Measurements from ENCODE around the gene ING4. TPM values are rescaled to one million over a fixed set of nuclear protein-coding genes. Genes with fewer than 3 reads are reported as not detected.

Gene ING4
- total RNA-seq, 1 experiment from 2014 or later: 23.0 TPM

- Mint-ChIP-seq H3K27me3 (ENCODE audit: low read depth) (no peaks in the 10 kb centered on the region), H3K4me1 (peaks cover 37% of the 10 kb centered on the region), H3K4me3 (peak overlapping the region; percentile 66), H3K36me3 (no peaks in the 10 kb centered on the region), H3K9me3 (no peaks in the 10 kb centered on the region), H3K27ac (peak overlapping the region; percentile 93)
- no peak for TF ChIP-seq PREB (CRISPR knock-in tag; IDR thresholded peaks at IDR 0.05; ENCODE audit: borderline replicate concordance)
- TF ChIP-seq, protein P1, sequence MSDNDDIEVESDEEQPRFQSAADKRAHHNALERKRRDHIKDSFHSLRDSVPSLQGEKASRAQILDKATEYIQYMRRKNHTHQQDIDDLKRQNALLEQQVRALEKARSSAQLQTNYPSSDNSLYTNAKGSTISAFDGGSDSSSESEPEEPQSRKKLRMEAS (CRISPR knock-in tag; IDR thresholded peaks at IDR 0.05): 0 out of 2 replicates have a peak, but pooled peaks have one; percentile 27
- ATAC-seq: no peak
- DNase-seq (ENCODE audit: low spot score): peak; percentile 56
- POLR2A ChIA-PET: interaction anchor here (0.9 to 2.9 kb wide), 3 partner anchors 31 to 276 kb away, joined by 3 to 25 read pairs (median 4); partner anchors contain the start of gene ZNF384
- CTCF ChIA-PET: interaction anchor here (0.6 to 3.0 kb wide), 17 partner anchors 8 to 423 kb away, joined by 3 to 23 read pairs (median 4); partner anchors contain the start of genes GAPDH and ZNF384
Observed at GRCh38 chr12:6613015-6613775, 49.7 kb downstream of the ING4 start.

- peak overlapping the region; percentile 66 for H3K4me3 Mint-ChIP-seq
- ChIA-PET CTCF (interaction anchor here (0.6 to 3.0 kb wide), 9 partner anchors 8 to 424 kb away, joined by 3 to 17 read pairs (median 4); partner anchors contain the start of gene ZNF384), POLR2A (interaction anchor here (0.9 to 2.9 kb wide), 3 partner anchors 30 to 276 kb away, joined by 3 to 25 read pairs (median 4); partner anchors contain the start of gene ZNF384)
- H3K27ac Mint-ChIP-seq: no peak overlapping the region
- H3K36me3 Mint-ChIP-seq: no peaks in the 10 kb centered on the region
- no peaks in the 10 kb centered on the region for H3K27me3 Mint-ChIP-seq (ENCODE audit: low read depth)
- TF ChIP-seq ZNF512 (CRISPR knock-in tag; IDR thresholded peaks at IDR 0.05; ENCODE audit: borderline replicate concordance) (no peak), ZBTB21 (CRISPR knock-in tag; IDR thresholded peaks at IDR 0.05; ENCODE audit: borderline replicate concordance) (no peak), ZNF416 (CRISPR knock-in tag; IDR thresholded peaks at IDR 0.05) (no peak)
- TF ChIP-seq, protein P2, sequence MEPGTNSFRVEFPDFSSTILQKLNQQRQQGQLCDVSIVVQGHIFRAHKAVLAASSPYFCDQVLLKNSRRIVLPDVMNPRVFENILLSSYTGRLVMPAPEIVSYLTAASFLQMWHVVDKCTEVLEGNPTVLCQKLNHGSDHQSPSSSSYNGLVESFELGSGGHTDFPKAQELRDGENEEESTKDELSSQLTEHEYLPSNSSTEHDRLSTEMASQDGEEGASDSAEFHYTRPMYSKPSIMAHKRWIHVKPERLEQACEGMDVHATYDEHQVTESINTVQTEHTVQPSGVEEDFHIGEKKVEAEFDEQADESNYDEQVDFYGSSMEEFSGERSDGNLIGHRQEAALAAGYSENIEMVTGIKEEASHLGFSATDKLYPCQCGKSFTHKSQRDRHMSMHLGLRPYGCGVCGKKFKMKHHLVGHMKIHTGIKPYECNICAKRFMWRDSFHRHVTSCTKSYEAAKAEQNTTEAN (CRISPR knock-in tag; IDR thresholded peaks at IDR 0.05): no peak
- TF ChIP-seq, protein P3, sequence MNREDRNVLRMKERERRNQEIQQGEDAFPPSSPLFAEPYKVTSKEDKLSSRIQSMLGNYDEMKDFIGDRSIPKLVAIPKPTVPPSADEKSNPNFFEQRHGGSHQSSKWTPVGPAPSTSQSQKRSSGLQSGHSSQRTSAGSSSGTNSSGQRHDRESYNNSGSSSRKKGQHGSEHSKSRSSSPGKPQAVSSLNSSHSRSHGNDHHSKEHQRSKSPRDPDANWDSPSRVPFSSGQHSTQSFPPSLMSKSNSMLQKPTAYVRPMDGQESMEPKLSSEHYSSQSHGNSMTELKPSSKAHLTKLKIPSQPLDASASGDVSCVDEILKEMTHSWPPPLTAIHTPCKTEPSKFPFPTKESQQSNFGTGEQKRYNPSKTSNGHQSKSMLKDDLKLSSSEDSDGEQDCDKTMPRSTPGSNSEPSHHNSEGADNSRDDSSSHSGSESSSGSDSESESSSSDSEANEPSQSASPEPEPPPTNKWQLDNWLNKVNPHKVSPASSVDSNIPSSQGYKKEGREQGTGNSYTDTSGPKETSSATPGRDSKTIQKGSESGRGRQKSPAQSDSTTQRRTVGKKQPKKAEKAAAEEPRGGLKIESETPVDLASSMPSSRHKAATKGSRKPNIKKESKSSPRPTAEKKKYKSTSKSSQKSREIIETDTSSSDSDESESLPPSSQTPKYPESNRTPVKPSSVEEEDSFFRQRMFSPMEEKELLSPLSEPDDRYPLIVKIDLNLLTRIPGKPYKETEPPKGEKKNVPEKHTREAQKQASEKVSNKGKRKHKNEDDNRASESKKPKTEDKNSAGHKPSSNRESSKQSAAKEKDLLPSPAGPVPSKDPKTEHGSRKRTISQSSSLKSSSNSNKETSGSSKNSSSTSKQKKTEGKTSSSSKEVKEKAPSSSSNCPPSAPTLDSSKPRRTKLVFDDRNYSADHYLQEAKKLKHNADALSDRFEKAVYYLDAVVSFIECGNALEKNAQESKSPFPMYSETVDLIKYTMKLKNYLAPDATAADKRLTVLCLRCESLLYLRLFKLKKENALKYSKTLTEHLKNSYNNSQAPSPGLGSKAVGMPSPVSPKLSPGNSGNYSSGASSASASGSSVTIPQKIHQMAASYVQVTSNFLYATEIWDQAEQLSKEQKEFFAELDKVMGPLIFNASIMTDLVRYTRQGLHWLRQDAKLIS (CRISPR knock-in tag; IDR thresholded peaks at IDR 0.05; ENCODE audit: borderline replicate concordance): no peak
- TF ChIP-seq, protein P4, sequence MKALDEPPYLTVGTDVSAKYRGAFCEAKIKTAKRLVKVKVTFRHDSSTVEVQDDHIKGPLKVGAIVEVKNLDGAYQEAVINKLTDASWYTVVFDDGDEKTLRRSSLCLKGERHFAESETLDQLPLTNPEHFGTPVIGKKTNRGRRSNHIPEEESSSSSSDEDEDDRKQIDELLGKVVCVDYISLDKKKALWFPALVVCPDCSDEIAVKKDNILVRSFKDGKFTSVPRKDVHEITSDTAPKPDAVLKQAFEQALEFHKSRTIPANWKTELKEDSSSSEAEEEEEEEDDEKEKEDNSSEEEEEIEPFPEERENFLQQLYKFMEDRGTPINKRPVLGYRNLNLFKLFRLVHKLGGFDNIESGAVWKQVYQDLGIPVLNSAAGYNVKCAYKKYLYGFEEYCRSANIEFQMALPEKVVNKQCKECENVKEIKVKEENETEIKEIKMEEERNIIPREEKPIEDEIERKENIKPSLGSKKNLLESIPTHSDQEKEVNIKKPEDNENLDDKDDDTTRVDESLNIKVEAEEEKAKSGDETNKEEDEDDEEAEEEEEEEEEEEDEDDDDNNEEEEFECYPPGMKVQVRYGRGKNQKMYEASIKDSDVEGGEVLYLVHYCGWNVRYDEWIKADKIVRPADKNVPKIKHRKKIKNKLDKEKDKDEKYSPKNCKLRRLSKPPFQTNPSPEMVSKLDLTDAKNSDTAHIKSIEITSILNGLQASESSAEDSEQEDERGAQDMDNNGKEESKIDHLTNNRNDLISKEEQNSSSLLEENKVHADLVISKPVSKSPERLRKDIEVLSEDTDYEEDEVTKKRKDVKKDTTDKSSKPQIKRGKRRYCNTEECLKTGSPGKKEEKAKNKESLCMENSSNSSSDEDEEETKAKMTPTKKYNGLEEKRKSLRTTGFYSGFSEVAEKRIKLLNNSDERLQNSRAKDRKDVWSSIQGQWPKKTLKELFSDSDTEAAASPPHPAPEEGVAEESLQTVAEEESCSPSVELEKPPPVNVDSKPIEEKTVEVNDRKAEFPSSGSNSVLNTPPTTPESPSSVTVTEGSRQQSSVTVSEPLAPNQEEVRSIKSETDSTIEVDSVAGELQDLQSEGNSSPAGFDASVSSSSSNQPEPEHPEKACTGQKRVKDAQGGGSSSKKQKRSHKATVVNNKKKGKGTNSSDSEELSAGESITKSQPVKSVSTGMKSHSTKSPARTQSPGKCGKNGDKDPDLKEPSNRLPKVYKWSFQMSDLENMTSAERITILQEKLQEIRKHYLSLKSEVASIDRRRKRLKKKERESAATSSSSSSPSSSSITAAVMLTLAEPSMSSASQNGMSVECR (CRISPR knock-in tag; IDR thresholded peaks at IDR 0.05; ENCODE audit: borderline replicate concordance): no peak
- no peak for DNase-seq (ENCODE audit: low spot score)
- no peak for ATAC-seq
- H3K9me3 Mint-ChIP-seq: no peaks in the 10 kb centered on the region
- peaks cover 37% of the 10 kb centered on the region for H3K4me1 Mint-ChIP-seq
Observed at GRCh38 chr12:6612652-6613014, 50.3 kb downstream of the ING4 start.
